CD4-positive, alpha-beta T cell treated with Interleukin-17A for 1 hour (primary cell): ENCODE data around the gene EIF2A.
A peak's percentile ranks its signal among the peaks of the same experiment; 100 is the strongest.
"Not testable (repeated sequence)": the region's sequence is repeated elsewhere in the genome, so short reads cannot be mapped to it uniquely, and the experiment has no call there.

Experiments
- DNase-seq: peaks from one replicate; pipeline ENCODE4 v3.0.0-alpha.2; 2020

Gene EIF2A

DNA sequence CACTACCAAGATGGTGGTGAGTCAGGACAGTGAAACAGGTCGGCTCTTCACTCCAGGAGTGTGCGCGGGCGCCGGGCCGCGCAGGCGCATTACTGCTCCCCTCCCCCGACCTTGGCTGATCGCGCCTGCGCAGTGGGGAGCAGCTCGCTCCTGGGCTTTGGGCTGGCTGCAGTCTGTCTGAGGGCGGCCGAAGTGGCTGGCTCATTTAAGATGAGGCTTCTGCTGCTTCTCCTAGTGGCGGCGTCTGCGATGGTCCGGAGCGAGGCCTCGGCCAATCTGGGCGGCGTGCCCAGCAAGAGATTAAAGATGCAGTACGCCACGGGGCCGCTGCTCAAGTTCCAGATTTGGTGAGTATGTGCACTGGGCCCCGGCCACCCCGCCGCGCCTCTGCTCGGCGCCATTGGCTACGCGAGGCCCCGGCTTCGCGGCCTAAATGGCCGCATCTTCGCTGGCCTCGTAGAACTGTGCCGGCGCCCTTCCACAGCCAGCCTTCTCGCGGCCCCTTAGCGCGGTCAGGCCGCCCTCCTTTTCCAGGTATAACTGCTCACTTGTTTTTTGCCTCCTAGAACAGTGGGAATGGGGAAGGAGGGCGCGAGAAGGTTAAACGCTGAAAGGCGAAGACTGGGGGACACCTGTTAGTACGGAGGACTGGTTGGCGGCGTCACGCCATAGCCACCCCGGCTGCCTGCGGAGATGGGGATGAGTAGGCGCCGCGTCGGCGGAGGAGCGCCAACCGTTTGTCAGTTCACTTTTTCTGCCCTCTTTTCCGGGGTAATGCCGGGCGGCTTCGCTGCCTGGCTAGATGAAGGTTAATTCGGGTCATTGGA, 56.8 kb downstream of the EIF2A start, which contains the start of gene SELENOT:
Gene SELENOT, plus strand, starts transcription at position 169 of the 827 bp plus-strand sequence. Its CDS starts 42 bp downstream, at position 211.
- DNase-seq, result peak; percentile 96

DNA sequence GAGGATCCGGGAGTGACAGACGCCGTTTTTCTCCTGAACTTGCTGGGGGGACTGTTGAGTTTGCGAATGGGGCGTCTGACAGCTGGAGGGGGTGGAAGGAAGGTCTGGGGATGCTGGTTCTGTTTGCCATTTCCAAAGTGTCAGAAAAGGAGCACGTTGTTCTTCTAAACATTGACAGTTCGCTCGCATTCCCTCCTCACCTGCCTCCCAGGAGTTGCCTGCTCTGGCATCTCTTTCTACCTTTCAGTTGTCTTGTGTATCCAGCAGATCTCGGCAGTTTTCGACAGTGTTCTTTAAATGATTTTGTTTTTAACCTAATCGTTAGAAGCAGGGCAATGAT, 57.4 kb downstream of the EIF2A start:
- DNase-seq, result no peak

DNA sequence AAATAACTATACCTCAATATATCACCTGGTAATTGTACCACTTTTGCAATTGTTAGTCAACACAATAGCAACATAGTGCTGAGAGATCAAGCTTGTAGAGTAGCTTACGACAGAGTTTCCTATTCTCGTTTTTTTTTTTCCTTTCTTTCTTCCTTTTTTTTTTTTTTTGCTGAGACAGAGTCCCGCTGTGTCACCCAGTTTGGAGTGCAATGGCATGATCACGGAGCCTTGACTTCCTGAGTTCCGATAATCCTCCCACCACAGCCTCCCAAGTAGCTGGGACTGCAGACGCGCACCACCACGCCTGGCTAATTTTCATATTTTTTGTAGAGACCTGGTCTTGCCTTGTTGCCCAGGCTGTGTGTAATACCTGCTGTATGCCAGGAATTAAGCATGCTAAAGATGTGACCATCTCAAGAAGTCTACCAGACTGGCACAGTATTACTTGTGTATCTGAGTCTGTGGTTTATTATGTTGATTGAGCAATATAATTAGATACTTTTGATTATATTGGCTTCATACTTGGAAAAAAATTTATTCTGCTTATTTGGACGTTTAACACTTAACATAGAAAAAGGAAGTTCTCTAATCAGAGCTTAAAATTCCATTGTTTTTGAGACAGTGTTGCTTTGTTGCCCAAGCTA, 59.5 kb downstream of the EIF2A start:
- no peak for DNase-seq

DNA sequence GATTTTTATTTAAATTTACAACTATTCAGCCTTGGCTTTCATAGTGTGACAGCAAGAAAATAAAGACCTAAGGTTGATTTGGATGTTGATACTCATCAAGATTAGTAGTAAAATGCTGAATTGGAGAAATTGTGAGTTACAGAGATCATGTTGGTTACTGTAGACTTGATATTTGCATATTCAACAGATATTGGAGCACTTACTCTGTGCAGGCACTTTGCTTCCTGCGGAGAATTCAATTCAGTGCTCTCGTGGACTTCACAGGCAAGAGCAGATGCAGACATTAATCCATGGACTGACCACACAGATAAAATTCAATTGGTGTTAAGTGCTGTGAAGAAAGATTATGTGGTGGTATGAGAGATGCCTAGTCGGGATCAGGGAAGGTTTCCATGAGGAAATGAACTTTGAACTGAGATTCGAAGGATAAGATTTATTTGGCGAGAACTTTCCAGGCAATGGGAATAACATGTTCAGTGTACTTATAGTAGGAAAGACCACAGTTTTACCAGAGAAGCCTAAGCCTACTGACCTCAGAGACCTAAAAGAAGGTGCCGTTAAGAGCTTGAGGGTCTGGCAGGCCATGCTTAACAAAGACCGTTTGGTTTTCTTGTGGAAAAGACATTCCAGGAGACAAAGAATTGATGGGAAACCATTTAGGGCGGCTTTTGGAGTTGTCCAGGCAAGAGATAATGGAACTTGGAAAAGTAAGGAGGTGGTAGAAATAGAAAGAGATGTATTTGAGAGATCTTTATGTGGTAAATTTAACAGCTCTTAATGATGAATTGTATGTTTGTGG, 60.9 kb downstream of the EIF2A start:
- no peak for DNase-seq

DNA sequence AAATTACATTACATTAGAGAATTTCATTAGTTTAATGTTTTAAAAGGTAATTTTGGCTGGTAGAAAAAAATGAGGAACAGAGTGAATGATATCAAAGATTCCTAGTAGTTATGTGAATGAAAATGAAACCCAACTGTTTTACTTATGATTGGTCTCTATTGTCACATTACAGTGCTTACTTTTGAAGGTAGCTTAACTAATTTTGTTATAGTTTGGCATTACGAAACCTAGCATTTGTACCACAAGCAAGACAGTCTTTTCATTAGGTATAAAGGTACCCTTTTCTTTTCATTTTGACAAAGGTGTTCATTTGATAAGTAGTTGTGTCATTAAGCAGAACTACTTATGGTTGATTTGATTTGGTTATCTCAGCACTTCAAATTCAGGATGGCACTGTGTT, 63.4 kb downstream of the EIF2A start:
- no peak for DNase-seq

DNA sequence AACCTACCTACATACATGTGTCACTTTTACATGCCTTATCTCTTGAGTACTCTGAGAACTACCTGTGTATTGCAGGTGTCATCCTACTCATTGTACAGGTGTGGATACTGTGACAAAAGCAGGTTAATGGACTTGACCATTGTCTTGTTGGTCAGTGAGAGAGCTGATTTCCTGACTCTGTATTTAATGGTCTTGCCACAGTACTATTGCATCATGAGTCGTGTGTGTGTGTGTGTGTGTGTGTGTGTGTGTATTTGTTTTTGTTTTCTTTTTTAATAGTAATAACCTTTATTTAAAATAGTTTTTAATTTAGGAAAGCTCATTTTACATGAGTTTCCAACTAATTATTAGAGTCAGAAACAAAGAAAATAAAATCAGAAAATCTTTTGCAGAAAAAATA, 64.2 kb downstream of the EIF2A start:
- no peak for DNase-seq

DNA sequence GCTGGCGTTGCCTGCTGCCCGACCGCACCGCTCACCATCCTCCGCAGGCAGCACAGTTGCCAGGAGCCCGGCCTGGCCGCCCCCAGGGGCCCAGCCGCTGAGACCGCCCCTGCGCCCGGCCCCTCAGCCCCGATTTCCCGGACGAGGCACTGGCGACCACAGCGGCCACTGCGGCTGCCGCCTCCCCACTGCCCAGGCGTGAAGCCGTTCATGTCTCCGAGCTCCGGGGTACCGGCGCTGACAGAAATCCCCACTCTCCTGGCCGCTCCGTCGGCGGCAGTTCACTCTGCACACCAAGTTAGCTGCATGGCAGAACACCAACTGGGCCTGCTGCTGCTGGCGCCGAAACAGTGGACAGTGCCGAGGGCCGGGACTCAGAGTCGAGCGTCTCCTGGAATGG, 65.1 kb downstream of the EIF2A start:
- no peak for DNase-seq

DNA sequence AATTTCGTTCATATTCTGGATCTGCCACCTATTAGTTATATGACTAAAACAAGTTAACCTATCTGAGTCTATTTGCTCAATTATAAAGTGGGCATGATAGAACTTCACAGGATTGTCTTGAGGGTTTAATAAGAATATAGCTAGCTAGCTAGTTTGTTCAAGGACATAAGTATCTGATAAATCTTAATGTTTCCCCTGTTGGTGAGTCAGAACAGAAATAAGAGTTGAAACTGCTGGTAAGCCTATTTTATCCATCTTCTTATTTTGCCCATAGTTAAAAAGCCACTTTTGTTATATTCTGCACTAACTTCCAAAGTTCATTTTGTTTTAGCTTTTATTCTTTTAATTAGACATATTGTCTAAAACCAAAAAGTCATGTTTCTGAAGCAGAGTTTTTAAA, 65.9 kb downstream of the EIF2A start:
- DNase-seq, result no peak

DNA sequence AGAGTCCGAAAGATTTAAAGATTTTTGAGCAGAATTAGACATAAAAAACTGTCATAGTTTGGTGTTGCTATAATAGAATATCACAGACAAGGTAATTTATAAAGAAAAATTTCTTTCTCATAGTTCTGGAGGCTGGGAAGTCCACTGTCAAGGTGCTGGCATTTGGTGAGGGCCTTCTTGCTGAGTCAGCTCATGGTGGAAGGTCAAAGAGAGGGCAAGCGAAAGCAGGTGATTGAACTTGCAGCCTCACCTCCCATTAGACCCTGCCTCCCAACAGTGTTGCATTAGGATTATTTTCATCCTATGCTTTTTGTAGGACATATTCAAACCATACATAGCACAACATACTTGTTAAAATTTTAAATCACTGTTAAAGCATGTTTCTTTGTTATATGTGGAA, 66.4 kb downstream of the EIF2A start:
- no peak for DNase-seq

DNA sequence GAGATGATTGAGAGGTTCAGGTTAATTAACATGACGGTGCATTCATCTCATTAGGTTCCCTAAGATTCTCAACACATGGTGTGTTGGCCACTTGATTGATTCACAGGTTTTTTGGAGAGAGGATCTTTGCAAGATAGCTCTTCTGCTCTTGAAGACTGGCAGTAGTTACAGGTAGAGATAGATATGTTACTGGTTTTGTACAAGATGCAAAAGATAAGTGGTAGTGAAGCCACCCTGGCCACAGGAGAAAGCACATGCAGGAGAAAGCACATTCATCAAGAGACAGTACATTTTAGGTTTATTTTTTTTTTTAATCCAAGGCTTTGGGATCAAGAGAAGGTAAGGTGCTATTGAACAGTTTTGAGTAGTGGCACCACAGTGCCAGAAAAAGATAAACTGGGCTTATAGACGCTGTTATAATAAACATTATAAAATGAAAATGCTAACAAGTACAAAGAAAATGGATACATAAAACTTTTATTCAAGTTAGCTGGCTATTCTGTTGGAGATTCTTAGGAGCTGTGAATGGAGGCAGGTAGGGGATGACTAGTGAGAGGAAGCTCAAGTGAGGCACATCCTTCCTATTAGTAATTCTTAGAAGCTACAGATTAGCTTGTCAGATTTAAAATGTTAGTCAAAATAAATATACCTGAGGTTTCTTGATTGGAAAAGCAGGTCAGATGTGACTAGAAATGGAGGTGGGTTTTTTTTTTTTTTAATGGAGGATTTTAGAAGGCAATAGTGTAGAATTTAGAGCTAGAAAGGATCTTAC, 67.3 kb downstream of the EIF2A start:
- DNase-seq, result no peak

DNA sequence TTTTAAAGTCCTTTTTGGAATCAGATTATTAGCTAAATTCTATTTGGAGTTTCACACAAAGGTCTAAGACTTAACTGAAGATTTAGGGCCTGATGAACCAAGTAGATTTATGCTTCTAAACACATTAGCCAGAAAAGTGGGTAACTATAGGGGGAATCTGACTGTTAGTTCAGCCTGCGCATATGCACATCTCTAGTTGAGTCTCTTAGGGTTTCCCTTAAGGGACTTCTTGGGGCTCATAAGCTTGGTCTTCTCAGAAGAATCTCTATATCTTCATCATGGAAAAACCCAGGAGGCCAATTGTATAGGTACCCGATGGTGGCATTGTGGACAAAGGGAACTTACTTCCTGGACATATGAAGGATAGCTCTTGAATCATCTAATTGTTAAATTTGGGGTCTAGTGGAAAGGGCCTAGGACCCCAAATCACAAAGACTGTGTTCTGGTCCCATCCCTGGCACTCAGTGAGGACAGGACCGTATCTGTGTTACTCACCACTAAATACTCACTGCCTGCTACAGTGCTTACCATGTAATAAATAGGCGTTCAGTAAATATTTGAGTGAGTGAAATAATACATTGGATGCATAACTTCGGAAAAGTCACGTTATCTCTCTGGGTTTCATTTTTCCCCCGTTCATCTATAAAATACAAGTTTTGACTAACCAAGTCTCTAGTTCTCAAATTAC, 73.6 kb downstream of the EIF2A start:
- DNase-seq, result no peak

DNA sequence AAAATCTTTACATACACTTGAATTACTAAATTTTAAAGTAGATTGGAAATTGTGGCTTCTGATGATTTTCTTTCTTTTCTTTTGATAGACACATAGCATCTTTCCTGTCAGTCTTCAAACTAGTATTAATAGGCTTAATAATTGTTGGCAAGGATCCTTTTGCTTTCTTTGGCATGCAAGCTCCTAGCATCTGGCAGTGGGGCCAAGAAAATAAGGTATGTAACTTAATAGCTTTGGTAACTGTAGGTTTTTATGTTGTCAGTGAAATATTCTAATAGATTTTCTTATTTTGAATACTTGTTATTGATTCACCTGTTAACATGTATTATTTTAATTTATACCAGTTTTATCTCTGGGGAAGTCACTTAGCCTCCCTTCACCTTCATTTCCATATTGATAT, 76.4 kb downstream of the EIF2A start:
- DNase-seq, result not testable (repeated sequence)

DNA sequence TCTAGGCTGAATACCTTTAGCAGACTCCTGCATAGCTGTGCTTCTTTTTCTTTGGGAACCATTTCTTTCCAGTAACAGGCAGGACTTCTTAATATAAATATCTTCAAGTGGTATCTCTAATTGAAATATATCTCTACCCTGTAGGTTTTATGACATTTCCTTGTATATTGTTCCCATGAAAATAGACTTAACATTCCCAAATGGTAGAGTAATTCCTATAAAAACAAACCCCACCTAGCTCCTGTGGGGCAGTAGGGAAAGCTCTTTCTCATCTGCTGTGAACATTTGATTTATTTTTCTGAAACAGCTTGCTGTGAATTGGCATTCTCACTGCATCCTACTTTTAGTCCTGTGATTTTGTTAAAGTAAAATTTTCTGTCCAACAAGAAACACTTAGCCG, 77.4 kb downstream of the EIF2A start:
- DNase-seq, result no peak

DNA sequence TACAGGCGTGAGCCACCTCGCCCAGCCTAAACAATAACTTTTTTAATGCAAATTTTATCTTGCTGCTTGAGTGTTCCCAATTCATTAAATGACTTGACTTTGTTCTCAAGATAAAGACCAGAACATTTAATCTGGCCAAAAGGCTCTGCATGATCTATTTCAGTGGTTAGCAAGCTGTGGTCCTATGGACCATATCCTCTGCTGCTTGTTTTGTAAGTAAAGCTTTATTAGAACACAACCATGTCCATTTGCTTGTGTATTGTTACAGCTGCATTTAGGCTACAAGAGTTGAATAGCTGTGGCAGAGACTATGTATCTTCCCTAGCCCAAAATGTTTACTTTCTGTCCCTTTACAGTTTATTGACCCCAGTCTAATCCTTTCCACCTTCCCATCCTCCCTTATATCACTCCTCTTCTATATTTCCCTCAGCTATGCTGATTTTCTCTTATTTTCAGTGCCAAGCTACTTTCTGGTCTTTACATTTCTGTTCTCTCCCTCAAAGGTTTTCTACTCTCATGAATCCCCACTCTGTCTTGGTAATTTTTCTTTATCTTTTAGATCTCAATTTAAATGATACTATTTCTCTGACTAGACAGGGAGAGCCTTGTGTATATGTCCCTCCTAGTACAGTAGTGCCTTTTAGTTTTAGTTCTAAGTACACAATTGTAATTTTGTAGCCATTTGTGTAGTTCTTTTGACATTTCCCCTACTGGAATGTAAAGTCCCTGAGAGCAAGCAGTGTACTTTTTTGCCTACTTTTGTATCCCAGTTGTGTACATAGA, 79.8 kb downstream of the EIF2A start:
- no peak for DNase-seq

DNA sequence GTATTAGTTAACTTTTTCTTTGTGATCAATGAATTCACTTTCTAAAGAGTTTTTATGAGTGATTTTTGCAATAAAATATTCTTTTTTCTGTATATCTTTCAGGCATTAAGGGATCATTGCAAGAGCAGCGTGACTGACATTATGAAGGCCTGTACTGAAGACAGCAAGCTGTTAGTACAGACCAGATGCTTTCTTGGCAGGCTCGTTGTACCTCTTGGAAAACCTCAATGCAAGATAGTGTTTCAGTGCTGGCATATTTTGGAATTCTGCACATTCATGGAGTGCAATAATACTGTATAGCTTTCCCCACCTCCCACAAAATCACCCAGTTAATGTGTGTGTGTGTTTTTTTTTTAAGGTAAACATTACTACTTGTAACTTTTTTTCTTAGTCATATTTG, 81.0 kb downstream of the EIF2A start:
- no peak for DNase-seq

DNA sequence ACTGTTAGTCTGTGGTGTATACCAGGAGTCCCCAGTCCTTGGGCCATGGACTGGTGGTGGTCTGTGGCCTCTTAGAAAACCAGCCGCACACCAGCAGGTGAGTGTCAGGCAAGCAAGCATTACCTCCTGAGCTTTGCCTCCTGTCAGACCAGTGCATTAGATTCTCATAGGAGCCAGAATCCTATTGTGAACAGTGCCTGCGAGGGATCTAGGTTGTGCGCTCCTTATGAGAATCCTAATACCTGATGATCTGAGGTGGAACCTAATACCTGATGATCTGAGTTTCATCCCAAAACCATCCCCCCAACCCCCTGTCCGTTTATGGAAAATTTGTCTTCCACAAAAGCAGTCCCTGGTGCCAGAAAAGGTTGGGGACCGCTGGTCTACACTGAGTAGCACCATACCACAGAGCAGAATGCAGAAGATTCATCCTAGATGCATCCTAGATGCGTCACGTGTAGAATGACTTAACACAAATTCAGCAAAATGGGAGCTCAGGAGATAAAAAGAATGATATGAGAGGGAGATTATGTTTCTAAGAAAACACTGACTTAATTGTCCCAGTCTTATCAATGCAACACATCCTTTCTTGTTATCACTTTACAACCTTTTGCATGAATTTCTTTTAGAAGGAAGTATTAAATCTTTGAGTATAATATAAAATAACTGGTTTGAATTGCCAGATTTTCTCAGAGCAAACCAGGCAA, 85.1 kb downstream of the EIF2A start:
- DNase-seq, result no peak

DNA sequence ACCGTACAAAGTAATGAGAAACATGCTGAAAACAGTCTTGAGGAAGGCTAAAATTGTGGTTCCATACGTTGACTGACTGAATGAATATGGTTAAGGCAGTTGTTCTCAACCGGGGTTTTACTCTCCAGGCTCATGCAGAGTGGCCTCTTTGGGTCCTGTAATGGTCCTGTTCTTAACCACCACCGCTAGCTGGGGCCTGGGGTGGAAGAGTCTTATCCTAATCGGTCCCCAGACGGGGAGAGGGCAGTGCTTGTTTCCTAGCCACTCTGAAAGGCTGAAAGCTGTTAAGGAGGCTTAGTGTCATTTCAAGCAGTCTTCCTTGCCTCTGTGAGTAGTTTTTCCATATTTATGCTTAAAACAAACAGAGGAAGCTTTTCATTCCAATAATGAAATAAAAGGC, 88.5 kb downstream of the EIF2A start:
- DNase-seq, result no peak

DNA sequence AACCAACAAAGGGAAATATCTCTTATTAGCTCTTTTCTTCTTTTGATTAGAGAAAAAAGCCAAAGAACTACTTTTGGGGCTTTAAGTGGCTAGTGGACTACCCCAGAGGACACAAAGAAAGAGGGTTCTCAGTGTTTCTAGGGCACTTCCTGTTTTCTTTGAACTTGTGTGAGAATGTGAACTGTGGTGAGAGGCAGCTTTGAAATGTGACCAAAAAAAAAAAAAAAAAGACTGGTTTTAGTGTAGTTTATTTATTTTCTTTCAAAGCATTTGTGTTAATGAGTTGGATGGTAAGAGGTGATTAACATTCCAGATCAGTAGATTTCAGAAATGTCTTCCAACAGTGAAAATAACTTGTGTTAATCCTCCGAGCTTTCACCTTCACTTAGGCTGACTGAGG, 88.9 kb downstream of the EIF2A start:
- DNase-seq, result peak; percentile 63
